Measurements from ENCODE around the gene C12orf43.
"Not testable (repeated sequence)": the region's sequence is repeated elsewhere in the genome, so short reads cannot be mapped to it uniquely, and the experiment has no call there.

C12orf43 gene, protein sequence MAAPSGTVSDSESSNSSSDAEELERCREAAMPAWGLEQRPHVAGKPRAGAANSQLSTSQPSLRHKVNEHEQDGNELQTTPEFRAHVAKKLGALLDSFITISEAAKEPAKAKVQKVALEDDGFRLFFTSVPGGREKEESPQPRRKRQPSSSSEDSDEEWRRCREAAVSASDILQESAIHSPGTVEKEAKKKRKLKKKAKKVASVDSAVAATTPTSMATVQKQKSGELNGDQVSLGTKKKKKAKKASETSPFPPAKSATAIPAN

DNA sequence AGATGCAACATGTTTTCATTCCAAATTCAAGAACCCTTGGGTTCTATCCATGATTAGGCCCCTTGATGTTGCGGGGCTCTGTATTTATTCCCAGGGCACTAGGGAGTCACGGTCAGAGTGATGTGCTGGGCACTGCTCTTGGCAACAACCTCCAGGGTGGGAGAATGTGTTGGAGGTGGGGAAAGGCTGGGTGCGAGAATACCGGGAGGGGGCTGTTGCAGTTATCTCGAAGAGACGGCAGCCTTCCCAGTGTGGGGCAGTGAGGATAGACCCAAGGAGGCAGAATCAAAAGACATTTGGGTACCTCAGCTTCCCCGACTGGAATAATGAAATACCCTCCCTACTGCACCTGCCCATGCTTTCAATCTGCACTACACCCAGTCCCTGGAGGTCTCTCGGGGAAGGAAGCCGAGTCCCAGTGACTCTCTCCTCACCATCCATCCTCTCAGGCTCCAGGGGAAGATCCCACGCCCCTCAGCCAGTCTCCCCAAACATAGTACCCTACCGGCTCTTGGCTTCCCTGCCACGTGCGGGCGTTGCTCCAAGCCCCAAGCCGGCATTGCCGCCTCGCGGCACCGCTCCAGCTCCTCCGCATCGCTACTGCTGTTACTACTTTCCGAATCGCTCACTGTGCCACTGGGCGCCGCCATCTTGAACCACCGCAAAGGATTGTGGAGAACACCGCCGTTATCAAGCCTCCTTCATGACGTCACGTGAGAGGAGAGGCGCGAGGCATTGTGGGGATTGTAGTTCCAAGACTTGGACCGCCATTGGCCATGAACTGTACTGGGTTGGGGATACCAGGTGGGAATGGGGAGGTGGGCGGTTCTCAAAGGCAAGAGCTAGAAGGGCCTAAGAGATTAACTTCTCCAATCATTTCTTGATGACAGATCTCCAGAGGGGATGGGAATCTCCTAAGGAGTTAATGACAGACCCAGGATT is at the start of gene C12orf43:
Gene C12orf43, minus strand, starts transcription at position 663 of the 942 bp plus-strand sequence. Its CDS starts 13 bp downstream, at position 650.
- peak; percentile 69 for FAIRE-seq

DNA sequence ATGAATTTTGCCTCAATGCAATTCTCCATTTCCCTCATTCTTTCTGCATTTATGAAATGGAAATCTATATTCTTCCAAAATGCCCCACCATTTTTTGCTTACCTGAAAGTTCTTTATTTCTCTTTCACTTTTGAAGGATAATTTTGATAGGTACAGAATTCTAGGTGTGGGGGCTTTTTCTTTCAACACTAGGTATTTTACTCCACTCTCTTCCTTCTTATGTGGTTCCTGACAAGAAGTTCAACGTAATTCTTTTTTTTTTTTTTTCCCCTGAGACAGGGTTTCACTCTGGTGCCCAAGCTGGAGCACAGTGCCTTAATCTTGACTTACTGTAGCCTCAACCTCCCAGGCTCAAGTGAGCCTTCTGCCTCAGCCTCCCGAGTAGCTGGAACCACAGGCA is 49.1 kb upstream of the C12orf43 start:
- FAIRE-seq, result no peak

DNA sequence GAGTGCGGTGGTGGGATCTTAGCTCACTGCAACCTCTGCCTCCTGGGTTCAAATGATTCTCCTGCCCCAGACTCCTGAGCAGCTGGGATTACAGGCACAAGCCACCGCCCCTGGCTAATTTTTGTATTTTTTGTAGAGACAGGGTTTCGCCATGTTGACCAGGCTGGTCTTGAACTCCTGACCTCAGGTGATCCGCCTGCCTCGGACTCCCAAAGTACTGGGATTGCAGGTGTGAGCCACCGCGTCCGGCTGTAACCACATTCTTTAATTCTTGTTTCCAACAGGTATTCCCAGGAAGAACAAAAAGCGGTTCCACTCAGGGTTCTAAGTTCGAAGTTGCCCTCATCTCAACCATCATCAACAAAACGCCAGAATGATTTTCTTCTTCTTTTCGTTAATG is 48.3 kb upstream of the C12orf43 start:
- FAIRE-seq, result not testable (repeated sequence)

DNA sequence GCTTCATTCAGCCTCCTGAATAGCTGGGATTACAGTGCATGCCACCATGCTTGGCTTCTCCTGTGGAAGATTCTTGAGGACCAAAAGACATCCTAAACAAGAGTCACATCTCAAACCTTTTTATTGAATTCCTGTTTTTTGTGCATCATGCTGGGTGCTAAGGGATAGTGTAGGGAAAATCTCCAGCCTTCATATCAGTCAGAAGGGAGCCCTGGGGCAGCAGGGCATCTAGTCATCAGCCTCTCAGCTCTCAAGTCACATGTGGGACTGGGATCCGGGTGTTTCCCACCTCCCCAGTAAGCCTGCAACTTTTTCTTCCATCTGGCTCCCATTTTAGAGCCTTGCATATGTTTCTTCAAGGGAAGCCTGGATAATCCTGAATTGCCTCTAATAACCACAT is 47.8 kb upstream of the C12orf43 start:
- no peak for FAIRE-seq

DNA sequence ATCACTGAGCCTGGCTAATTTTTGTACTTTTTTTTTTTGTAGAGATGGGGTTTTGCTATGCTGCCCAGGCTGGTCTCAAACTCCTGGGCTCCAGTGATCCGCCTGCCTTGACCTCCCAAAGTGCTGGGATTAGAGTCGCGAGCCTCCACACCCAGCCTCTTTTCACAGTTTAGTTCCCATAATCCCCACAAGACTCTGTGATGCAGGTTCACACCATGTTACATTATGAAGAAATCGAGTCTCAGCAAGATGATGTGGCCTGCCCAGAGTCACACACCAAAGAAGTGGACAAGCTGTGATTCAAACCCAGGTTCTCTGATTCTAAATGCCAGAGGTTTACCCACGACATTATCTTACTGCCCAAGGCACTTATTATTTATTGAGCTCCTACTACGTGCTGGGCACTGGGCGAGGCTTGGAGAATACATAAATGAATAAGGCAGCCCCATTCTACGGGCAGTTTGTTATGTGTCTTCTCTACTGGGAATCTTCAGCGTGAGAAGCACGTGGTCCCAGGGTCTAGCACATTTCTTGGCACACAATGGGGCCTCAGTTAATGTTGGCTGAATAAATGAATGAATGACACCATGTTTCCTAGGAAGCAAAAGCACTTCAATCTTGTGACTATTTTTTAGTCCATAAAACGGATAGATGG is 46.2 kb upstream of the C12orf43 start:
- no peak for FAIRE-seq

DNA sequence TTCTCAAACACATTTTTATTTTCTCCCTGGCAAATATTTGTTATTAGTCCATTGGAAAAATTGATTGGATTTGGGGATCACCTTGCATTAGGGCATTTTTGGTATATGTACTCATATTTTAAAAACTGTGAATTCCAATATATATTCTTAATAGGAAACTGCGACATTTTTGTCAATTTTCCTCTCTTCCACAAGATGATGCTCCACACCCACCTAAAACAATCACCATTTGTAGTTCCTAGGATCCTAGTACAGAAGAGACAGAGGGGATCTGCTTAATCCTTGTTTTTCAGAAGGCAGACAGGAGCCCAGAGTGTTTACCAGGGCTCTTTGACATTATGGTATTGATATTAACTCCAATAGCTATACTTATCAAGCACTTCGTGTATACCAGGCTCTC is 45.5 kb upstream of the C12orf43 start:
- peak; percentile 14 for FAIRE-seq

DNA sequence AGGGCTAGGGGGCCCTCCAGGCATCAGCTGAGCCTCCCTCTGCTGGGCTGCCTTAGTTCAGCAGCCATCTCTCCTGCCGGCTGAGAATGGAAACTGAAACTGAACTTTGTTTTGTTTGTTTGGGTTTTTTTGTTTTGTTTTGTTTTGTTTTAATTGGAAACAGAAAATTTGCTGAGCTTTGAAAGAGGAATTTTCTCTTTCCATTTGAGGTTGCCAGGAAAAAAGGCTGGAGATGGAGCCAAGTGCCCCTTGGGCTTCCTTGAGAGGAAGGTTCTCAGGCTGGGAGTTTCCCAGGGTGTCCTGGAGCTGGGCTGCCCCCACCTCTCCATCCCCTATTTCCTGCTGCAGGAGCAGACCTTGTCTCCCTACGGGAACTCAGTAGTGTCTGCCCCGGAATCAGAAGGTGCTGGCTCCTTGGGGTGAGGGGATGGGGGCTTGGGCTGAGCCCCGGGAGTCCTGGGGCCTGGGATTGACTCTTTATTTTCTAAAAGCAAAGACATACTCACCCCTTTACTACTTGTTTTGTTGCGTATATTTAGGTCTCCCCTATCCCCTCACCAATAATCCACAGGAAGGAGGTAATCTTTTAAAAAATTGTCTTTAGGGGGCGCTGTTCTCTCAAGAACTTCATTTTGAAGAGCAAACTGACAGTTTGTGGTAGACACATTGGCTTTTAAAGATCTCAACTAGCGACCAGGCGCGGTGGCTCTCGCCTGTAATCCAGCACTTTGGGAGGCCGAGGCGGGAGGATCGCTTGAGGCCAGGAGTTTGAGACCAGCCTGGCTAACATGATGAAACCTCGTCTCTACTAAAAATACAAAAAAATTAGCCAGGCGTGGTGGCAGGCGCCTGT is 44.1 kb upstream of the C12orf43 start:
- peak; percentile 86 for FAIRE-seq

DNA sequence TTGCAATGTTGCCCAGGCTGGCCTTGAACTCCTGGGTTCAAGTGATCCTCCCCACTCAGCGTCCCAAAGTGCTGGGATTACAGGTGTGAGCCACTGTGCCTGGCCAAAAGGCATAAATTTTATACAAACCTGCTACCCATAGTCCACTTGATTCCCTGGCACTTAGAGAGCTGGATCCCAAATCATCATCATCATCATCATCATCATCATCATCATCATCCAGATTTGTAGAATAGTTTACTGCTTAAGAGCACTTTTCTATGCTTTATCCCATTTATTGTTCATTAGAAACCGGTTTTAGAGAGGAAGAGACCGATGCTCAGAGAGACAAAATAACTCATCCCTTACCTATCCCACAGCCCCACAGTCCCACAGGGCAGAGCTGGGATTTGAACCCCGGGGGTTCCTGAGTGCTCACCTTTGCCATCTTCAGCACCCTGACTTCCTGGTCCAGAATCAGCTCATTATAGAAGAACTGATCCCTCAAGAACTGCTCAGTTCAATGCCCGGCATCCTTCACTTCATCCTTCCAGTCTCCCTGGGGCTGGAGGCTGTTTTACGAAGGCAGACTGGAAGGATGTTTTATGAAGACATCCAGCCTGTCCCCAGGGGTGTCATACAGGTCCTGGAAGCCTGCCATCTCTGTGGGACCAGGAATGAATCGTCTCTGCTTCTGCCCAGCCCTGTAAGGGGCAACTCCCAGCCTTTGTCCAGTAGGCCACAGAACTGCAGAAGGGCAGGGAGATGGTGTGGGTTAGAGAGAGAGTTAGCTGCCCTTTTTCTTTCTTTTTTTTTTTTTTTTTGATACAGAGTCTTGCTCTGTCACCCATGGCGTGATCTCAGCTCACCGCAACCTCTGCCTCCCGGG is 43.0 kb upstream of the C12orf43 start:
- no peak for FAIRE-seq

DNA sequence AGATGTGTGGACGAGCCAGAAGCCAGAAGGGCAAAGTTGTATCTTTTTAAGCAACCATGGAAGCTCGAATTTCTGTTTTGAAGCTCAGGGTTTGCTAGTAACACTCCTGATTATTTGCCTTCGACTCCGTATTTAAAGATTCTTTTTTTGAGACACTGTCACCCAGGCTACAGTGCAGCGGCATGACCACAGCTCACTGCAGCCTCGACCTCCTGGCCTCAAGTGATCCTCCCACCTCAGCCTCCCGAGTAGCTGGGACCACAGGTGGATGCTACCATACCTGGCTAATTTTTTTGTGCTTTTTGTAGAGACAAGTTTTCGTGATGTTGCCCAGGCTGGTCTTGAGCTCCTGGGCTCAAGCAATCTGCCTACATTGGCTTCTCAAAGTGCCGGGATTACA is 41.5 kb upstream of the C12orf43 start:
- FAIRE-seq, result no peak

DNA sequence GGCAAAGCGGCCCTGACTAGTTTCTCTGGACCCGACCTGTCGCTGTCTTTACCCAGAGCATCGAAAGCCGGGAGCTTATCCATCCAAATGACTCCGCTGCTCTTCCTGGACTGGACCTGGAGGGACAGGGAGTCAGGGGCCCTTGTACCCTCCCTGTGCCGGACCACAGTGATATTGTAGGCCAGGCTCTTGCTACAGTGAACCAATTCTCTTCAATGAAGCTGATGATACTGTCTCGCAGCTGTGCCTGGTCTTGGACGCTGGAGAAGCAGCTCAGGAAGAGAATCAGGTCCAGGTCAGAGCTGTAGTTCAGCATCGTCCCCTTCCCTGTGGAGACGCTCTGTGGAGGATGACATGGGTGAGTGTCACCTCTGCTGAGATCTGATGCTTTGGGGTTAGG is 37.4 kb upstream of the C12orf43 start:
- no peak for FAIRE-seq

DNA sequence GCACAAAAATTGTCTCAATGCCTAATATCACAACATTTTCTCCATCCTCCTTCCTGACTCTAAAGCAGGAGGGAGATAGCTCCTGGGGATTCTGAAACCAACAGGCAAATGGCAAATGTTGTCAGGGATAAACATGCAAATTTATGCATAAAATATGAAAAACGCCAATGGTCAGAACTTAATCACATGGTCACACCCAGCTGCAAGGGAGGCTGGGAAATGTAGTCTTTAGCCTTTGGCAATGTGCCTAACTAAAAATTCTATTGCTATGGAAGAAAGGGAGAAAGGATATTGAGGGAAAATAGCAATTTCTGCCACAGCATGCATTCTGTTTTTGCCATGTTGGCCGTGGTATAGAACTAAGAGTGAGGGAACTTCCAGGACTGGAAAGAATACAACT is 34.4 kb upstream of the C12orf43 start:
- no peak for FAIRE-seq

DNA sequence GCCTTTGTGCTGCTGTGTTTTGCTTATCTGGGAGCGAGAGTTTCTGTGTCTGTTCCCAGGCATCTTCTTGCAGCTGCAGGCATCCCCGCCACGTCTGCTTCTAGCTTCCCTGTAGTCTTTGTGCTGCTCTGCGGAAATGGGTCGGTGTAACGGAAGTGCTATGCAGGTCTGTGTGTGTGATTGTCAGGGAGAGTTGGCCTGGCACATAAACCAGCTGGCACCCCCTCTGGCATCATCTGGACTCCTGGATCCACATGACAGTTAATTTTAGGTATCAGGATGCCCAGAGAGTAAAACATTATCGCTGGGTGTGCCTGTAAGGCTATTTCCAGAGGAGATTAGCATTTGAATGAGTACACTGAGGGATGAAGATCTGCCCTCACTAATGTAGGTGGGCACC is 32.2 kb upstream of the C12orf43 start:
- FAIRE-seq, result no peak

DNA sequence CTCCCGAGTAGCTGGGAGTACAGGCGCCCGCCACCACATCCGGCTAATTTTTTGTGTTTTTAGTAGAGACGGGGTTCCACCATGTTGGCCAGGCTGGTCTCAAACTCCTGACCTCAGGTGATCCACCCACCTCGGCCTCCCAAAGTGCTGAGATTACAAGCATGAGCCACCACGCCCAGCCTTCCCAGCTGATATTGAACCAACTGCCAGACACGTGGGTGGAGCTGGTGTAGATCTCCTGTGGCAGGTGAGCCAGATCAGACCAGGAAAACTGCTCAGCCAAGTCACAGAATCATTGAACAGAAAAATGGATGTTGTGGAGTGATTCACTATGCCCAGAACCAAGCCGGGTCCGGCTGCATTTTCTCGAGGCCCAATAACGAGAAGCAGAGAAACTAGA is 31.1 kb upstream of the C12orf43 start:
- not testable (repeated sequence) for FAIRE-seq

DNA sequence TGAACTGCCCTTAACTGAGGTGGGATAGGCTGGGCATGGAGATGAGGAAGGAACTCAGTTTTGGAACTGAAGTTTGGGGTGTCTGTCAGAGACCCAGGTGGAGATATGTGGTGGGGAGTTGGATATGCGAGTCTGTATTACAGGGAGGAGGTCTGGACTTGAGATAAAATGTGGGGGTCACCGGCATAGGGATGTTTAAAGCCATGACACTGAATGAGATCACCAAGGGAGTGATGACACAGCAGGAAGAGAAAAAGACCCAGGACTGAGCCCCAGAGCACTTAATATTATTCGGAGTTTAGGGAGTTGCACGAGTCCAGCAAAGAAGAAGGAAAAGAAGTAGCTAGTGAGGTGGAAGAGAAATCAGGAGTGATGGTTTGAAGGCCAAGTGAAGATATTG is 26.8 kb upstream of the C12orf43 start:
- FAIRE-seq, result no peak

DNA sequence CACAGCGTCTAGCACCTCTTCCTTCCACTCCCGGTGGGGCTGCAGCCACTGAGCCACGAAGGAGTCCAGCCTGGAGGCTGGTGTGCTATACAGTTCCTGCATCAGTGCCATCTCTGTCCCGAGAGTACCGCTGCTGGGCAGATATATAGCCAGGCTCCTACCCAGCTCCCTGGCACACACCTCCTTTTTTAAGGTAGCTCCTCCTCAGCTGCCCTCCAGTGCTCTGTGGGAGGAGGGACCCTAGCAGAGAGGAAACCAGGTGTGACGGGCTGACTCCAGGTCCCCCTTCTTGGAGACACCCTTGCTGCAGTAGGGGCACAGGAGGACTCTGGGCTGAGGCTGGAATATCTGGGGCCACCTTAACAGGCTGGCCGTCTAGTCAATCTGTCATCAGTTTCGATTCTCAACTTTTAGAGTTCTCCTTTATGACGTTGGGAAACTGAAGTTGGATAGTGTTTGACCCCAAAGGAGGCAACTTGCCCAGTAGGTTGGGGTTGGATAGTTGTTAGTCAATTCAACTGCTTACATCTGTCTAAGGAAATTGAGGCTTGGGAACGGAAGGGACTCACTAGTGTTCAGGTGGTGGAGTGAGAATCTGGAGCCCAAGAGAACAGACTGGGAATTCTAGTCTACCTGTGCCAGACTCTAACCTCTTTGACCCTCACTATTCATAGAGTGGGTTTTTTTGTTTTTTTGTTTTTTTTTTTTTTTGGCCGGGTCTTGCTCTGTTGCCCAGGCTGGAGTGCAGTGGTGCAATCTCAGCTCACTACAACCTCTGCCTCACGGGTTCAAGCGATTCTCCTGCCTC is 22.8 kb upstream of the C12orf43 start, which contains the start of gene OASL:
Gene OASL, minus strand, starts transcription at position 386 of the 808 bp plus-strand sequence. Its CDS starts 275 bp downstream, at position 111.
- FAIRE-seq, result no peak

DNA sequence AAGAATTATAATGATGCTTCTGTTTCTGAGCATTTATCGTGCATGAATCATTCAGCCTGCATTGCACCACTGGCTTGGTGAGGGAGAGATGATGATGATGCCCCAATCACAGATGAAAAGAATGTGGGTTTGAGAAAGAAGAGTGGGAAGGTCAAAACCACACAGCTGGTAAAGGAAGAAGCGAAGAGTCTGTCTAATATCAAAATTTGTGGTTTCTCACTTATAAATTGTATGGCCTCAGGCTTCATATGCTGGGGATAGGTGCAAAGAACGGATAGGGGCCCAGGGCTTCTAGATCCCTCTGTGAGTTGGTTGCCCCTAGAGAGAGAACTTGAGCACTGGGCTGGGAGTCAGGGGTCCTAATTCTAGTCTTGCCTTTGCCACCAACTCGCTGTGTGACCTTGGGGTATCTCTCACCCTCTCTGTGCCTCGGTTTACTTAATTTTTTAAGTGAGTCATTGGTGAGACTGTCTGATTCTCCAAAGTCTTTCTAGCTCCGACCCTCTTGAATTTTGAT is 20.6 kb upstream of the C12orf43 start:
- no peak for FAIRE-seq

DNA sequence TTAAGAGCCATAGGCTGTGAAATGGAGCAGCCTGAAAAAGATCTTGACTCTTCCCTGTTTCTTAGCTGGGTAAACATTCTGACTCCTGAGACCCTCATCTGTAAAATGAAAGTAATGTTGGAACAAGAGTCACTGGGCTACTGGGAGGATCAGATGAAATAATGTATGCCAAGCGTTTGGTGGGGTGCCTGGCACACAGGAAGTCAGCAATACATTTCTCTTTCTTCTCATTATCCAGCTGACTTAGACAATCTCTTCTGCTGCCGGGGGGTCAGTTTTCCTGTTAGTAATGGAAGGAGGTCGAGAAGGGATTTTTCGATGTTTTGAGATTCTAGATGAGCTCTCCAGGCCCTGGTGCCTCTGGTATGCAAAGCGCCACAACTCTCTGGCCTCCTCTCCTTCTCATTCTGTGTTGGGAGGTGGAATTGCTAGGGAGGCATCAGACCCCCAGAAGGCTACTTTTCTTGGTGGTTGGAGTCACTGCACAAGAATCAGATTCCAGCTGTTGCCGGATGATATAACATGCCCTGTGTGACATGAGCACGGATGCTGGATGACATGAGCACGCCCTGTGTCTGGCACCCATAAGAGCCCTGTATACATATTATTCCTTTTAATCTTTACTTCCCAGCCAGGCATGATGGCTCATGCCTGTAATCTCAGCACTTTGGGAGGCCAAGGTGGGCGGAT is 18.5 kb upstream of the C12orf43 start:
- FAIRE-seq, result no peak

DNA sequence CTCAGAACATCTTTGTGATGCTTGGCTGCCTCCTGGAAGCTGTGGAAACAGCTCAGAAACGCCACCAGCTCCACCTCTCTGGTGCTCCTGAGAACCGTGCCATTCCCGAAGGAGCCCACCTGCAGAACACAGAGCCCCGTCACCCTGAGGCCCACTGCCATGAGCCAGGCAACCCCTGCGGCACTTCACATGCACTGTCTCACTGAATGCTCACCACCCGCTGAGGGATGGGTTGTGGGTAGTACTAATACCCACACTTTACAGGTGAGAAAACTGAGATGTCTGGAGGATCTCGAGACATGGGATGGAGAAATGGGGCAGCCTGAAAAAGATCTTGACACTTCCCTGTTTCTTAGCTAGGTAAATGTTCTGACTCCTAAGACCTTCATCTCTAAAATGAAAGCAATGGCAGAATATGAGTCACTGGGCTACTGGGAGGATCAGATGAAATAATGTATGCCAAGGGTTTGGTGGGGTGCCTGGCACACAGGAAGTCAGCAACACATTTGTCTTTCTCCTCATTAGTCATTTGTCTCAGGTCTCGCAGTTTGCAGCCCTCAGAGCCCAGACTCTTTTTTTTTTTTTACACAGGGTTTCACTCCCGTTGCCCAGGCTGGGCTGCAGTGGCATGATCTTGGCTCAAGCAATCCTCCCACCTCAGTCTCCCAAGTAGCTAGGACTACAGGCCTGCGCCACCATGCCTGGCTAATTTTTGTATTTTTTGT is 17.5 kb upstream of the C12orf43 start:
- no peak for FAIRE-seq
